Neural progenitor cell (in vitro differentiated cells): Measurements from ENCODE around the gene FGF2. TPM values are rescaled to one million over a fixed set of nuclear protein-coding genes. Genes with fewer than 3 reads are reported as not detected.

ENCODE experiments used
- DNase-seq: peaks from one replicate; pipeline ENCODE4 v3.0.0-alpha.2; 2016; ENCODE audit warnings: low spot score
- H2AFZ ChIP-seq: fragments of 200-600 bp; sonication (generic); replicated peaks from 2 replicates; pipeline ENCODE4 v1.6.1; 2016; ENCODE audit warnings: antibody characterized with exemption
- H3F3A ChIP-seq: fragments of 200-600 bp; sonication (generic); 2 replicates; pipeline ENCODE4 v1.6.1; 2016; ENCODE audit warnings: antibody characterized with exemption, low read depth
- H3K27ac ChIP-seq: fragments of 200-600 bp; sonication (generic); 2 replicates; pipeline ENCODE4 v1.5.1; 2016; ENCODE audit warnings: mild to moderate bottlenecking
- H3K27me3 ChIP-seq: fragments of 200-600 bp; sonication (generic); 2 replicates; pipeline ENCODE4 v1.6.1; 2016; ENCODE audit warnings: mild to moderate bottlenecking, moderate library complexity
- H3K36me3 ChIP-seq: fragments of 200-600 bp; sonication (generic); 2 replicates; pipeline ENCODE4 v1.5.1; 2016
- H3K4me1 ChIP-seq: fragments of 200-600 bp; sonication (generic); 2 replicates; pipeline ENCODE4 v1.6.1; 2016; ENCODE audit warnings: mixed run types
- H3K4me2 ChIP-seq: fragments of 200-600 bp; sonication (generic); 2 replicates; pipeline ENCODE4 v1.6.1; 2016
- H3K4me3 ChIP-seq: fragments of 200-600 bp; sonication (generic); 2 replicates; pipeline ENCODE4 v1.5.1; 2016
- H3K79me2 ChIP-seq: fragments of 200-600 bp; sonication (generic); 2 replicates; pipeline ENCODE4 v1.6.1; 2016; ENCODE audit warnings: low read depth
- H3K9ac ChIP-seq: fragments of 200-600 bp; sonication (generic); 2 replicates; pipeline ENCODE4 v1.6.1; 2016
- H3K9me3 ChIP-seq: fragments of 200-600 bp; sonication (generic); 2 replicates; pipeline ENCODE4 v1.5.1; 2016; ENCODE audit warnings: low read depth
- H4K20me1 ChIP-seq: fragments of 200-600 bp; sonication (generic); 2 replicates; pipeline ENCODE4 v1.6.1; 2016; ENCODE audit warnings: low read depth
- H3K27ac Mint-ChIP-seq: 3 replicates; pipeline ENCODE4 v1.8.0; 2021; ENCODE audit warnings: mixed read lengths
- H3K27me3 Mint-ChIP-seq: 2 replicates; pipeline ENCODE4 v1.8.0; 2022; ENCODE audit warnings: low read depth, mild to moderate bottlenecking, inconsistent platforms, moderate library complexity, mixed read lengths; ENCODE audit not compliant: insufficient read depth
- H3K36me3 Mint-ChIP-seq: 3 replicates; pipeline ENCODE4 v1.8.0; 2021; ENCODE audit warnings: mixed read lengths
- H3K4me1 Mint-ChIP-seq: 3 replicates; pipeline ENCODE4 v1.8.0; 2021; ENCODE audit warnings: mixed read lengths
- H3K4me3 Mint-ChIP-seq: 3 replicates; pipeline ENCODE4 v1.8.0; 2021; ENCODE audit warnings: mild to moderate bottlenecking, moderate library complexity, mixed read lengths
- H3K9me3 Mint-ChIP-seq: 3 replicates; pipeline ENCODE4 v1.8.0; 2020; ENCODE audit warnings: mixed read lengths
- EZH2 ChIP-seq: fragments of 200-600 bp; sonication (generic); IDR thresholded peaks from 2 replicates; pipeline ENCODE4 v1.6.1; 2017; ENCODE audit warnings: antibody characterized with exemption, mild to moderate bottlenecking, moderate library complexity
- EZH2phosphoT487 ChIP-seq: fragments of 200-600 bp; sonication (generic); IDR thresholded peaks from 2 replicates; pipeline ENCODE4 v1.6.1; 2017; ENCODE audit warnings: antibody characterized with exemption
- total RNA-seq: library from RNA; depleted of rRNA; stranded (reverse); fragments of >200 nt; gene quantifications from 2 replicates; pipeline ENCODE4 v1.2.3, GENCODE V29; 2015; ENCODE audit warnings: low replicate concordance
- TF ChIP-seq, protein P1 (sequence below): fragments of 200-600 bp; sonication (generic); IDR thresholded peaks from 2 replicates; pipeline ENCODE4 v1.5.1; 2017; ENCODE audit warnings: antibody characterized with exemption, mild to moderate bottlenecking

Gene FGF2
- total RNA-seq, 1 donor from 2014 or later, result 43.8 TPM

GRCh38 chr4:122875949-122876348, 49.3 kb downstream of the FGF2 start:
- Histone ChIP-seq H3K9ac (no peak overlapping the region), H3K4me1 (no peaks in the 10 kb centered on the region), H4K20me1 (no peaks in the 10 kb centered on the region), H3K27me3 (no peaks in the 10 kb centered on the region), H3K79me2 (peaks cover 88% of the 10 kb centered on the region), H3K4me2 (no peak overlapping the region), H3K27ac (no peak overlapping the region), H3K9me3 (peaks cover 7% of the 10 kb centered on the region), H3F3A (no peaks in the 10 kb centered on the region), H3K36me3 (peaks cover 29% of the 10 kb centered on the region), H2AFZ (no peak overlapping the region), H3K4me3 (no peak overlapping the region)
- Mint-ChIP-seq H3K4me3 (no peak overlapping the region), H3K36me3 (peaks cover 42% of the 10 kb centered on the region), H3K9me3 (peaks cover 31% of the 10 kb centered on the region), H3K27ac (no peak overlapping the region), H3K4me1 (no peaks in the 10 kb centered on the region), H3K27me3 (no peaks in the 10 kb centered on the region)
- no peak for TF ChIP-seq EZH2phosphoT487
- TF ChIP-seq, protein P1, sequence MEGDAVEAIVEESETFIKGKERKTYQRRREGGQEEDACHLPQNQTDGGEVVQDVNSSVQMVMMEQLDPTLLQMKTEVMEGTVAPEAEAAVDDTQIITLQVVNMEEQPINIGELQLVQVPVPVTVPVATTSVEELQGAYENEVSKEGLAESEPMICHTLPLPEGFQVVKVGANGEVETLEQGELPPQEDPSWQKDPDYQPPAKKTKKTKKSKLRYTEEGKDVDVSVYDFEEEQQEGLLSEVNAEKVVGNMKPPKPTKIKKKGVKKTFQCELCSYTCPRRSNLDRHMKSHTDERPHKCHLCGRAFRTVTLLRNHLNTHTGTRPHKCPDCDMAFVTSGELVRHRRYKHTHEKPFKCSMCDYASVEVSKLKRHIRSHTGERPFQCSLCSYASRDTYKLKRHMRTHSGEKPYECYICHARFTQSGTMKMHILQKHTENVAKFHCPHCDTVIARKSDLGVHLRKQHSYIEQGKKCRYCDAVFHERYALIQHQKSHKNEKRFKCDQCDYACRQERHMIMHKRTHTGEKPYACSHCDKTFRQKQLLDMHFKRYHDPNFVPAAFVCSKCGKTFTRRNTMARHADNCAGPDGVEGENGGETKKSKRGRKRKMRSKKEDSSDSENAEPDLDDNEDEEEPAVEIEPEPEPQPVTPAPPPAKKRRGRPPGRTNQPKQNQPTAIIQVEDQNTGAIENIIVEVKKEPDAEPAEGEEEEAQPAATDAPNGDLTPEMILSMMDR, result no peak
- TF ChIP-seq EZH2, result no peak
- DNase-seq, result no peak

- H3K36me3 Mint-ChIP-seq, result peaks cover 45% of the 10 kb centered on the region
- H3K27me3 ChIP-seq, result no peaks in the 10 kb centered on the region
- no peak overlapping the region for H3K4me3 Mint-ChIP-seq
- no peaks in the 10 kb centered on the region for H3K4me1 Mint-ChIP-seq
- H3K27ac ChIP-seq, result no peak overlapping the region
- peaks cover 33% of the 10 kb centered on the region for H3K36me3 ChIP-seq
- no peaks in the 10 kb centered on the region for H3K4me1 ChIP-seq
- no peaks in the 10 kb centered on the region for H4K20me1 ChIP-seq
- TF ChIP-seq, protein P1, result no peak
- TF ChIP-seq EZH2 (no peak), EZH2phosphoT487 (no peak)
- H3K79me2 ChIP-seq, result peaks cover 88% of the 10 kb centered on the region
- no peak overlapping the region for H3K9ac ChIP-seq
- no peaks in the 10 kb centered on the region for H3K27me3 Mint-ChIP-seq
- H3K4me3 ChIP-seq, result no peak overlapping the region
- peaks cover 9% of the 10 kb centered on the region for H3K9me3 ChIP-seq
- H3F3A ChIP-seq, result peaks cover 2% of the 10 kb centered on the region
- H2AFZ ChIP-seq, result no peak overlapping the region
- no peak overlapping the region for H3K27ac Mint-ChIP-seq
- H3K4me2 ChIP-seq, result no peak overlapping the region
- no peak for DNase-seq
- H3K9me3 Mint-ChIP-seq, result peaks cover 32% of the 10 kb centered on the region
These were observed 49.8 kb downstream of the FGF2 start for GRCh38 chr4:122876456-122876855.

DNA sequence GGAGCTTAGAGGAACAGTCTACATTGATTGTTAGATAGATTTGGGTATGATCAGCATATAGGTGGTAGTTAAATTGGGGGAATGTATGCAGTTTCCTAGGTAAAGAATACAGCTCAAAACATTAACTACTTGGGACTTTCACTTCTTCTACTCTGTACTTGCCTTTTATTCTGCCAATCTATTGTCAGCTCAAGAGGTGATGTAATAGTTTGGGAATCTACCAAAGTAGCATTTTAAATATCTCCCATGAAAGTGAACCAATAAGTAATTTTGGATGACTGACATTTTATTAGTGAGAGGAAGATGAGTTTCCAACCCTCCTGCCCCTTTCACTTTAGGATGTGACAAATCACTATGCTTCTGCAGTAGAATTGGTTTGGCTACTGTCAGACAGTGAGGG, 52.4 kb downstream of the FGF2 start:
- H3K9me3 Mint-ChIP-seq, result peaks cover 29% of the 10 kb centered on the region
- H3K9ac ChIP-seq, result no peak overlapping the region
- H3K4me1 Mint-ChIP-seq, result no peaks in the 10 kb centered on the region
- no peaks in the 10 kb centered on the region for H3K4me1 ChIP-seq
- H3K9me3 ChIP-seq, result peaks cover 9% of the 10 kb centered on the region
- H3K36me3 Mint-ChIP-seq, result peaks cover 49% of the 10 kb centered on the region
- H2AFZ ChIP-seq, result no peak overlapping the region
- H3K79me2 ChIP-seq, result peaks cover 83% of the 10 kb centered on the region
- H3K4me2 ChIP-seq, result no peak overlapping the region
- no peak overlapping the region for H3K27ac Mint-ChIP-seq
- H3K36me3 ChIP-seq, result peaks cover 37% of the 10 kb centered on the region
- H3K27me3 ChIP-seq, result no peaks in the 10 kb centered on the region
- no peak overlapping the region for H3K4me3 ChIP-seq
- no peak overlapping the region for H3K27ac ChIP-seq
- no peak for DNase-seq
- no peaks in the 10 kb centered on the region for H4K20me1 ChIP-seq
- no peaks in the 10 kb centered on the region for H3K27me3 Mint-ChIP-seq
- TF ChIP-seq EZH2 (no peak), EZH2phosphoT487 (no peak)
- TF ChIP-seq, protein P1, result no peak
- no peak overlapping the region for H3K4me3 Mint-ChIP-seq
- H3F3A ChIP-seq, result peaks cover 10% of the 10 kb centered on the region
